HFF-Myc (cell line): ENCODE data around the gene AGAP1.

ENCODE experiments used
- DNase-seq: peaks from one replicate; pipeline ENCODE4 v3.0.0-alpha.2; 2011; ENCODE audit warnings: low read depth; ENCODE audit errors: extremely low read depth
- H3K4me3 ChIP-seq: replicated peaks from 2 replicates; pipeline ENCODE4 v1.5.1; 2011; ENCODE audit warnings: low read depth, mild to moderate bottlenecking, control low read depth, low read length
- TF ChIP-seq, protein P1 (sequence below): IDR thresholded peaks from 2 replicates; pipeline ENCODE4 v1.5.1; 2012; ENCODE audit warnings: mild to moderate bottlenecking, low read depth, low read length, control low read depth; ENCODE audit errors: missing control alignments

AGAP1 gene

GRCh38 chr2:235843591-235844395, 349.9 kb downstream of the AGAP1 start:
- DNase-seq: no peak
- TF ChIP-seq, protein P1, sequence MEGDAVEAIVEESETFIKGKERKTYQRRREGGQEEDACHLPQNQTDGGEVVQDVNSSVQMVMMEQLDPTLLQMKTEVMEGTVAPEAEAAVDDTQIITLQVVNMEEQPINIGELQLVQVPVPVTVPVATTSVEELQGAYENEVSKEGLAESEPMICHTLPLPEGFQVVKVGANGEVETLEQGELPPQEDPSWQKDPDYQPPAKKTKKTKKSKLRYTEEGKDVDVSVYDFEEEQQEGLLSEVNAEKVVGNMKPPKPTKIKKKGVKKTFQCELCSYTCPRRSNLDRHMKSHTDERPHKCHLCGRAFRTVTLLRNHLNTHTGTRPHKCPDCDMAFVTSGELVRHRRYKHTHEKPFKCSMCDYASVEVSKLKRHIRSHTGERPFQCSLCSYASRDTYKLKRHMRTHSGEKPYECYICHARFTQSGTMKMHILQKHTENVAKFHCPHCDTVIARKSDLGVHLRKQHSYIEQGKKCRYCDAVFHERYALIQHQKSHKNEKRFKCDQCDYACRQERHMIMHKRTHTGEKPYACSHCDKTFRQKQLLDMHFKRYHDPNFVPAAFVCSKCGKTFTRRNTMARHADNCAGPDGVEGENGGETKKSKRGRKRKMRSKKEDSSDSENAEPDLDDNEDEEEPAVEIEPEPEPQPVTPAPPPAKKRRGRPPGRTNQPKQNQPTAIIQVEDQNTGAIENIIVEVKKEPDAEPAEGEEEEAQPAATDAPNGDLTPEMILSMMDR: no peak
- H3K4me3 ChIP-seq: no peak overlapping the region

DNA sequence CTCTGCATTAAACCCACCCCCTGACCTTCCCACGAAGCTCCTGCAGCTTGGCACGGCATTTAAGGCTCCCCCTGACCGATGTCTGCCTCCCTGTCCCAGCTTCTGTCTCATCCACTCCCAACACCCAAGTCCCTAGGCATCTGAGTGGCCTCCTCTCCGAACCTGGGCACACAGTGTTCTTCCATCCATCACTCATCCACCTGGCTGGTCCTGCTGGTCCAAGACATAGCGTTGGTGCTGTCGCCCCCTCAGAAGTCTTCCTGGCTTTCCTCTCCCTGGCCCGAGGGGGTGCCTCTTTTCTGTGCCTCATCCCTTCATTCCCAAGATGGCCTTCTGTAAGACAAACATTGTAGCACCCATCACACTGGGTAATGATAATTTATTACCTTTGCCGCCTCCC, 350.7 kb downstream of the AGAP1 start:
- no peak for DNase-seq
- no peak overlapping the region for H3K4me3 ChIP-seq
- TF ChIP-seq, protein P1: no peak

DNA sequence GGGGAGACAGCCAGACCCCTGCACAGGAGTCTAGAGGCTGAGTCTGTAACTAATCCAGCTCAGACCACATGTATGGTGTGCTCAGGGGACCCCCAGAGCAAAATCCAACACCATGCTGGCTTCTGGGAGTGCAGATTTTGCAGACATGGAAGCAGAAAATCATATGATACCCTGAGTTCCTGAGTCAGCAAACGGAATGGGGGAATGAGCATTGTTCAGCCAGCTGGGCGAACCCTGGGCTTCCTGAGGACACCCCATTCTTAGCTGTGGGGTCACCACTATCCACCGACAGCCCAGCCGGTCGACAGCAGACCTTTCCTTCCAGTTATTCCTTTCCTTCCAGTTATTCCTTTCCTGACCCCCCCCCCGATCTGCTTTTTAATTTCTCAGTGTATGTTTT, 351.4 kb downstream of the AGAP1 start:
- H3K4me3 ChIP-seq: no peak overlapping the region
- TF ChIP-seq, protein P1: no peak
- no peak for DNase-seq

- TF ChIP-seq, protein P1: no peak
- no peak overlapping the region for H3K4me3 ChIP-seq
- no peak for DNase-seq
Observed at GRCh38 chr2:235847576-235847975, 353.7 kb downstream of the AGAP1 start.

GRCh38 chr2:235848055-235848454, 354.2 kb downstream of the AGAP1 start:
- no peak for DNase-seq
- TF ChIP-seq, protein P1: no peak
- no peak overlapping the region for H3K4me3 ChIP-seq

DNA sequence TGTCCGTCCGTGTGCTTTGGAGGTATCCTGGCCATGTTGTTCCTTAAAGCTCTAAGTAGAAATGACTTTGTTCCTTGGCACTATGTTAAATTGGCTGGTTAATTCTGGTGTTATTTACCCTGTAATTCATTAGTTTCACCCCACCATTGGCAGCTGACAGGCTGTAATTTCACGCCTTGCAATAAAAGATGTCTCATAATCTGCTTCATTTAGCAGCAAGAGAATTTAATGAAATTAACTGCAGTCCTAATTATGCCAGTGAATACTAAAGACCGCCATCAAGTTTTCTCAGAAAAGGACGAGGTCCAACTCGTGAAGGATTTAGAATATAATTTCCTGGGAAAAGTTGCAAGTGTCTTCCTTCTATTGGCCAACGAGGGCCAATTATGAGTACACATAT, 355.1 kb downstream of the AGAP1 start:
- H3K4me3 ChIP-seq: no peak overlapping the region
- no peak for DNase-seq
- TF ChIP-seq, protein P1: no peak
